Body of pancreas (tissue), 4 donors: ENCODE measurements around the gene SMAGP.

ENCODE experiments used
- POLR2A ChIP-seq, 3 donors: fragments of 450-650 bp; IDR thresholded peaks; one replicate each; pipeline ENCODE4 v1.6.1; 2016; ENCODE audit warnings: antibody characterized with exemption in 3 of 3, mild to moderate bottlenecking in 2 of 3
- TF ChIP-seq, protein P1 (sequence below), 7 experiments: fragments of 450-650 bp in 4 of 7; fragments of 200-600 bp in 3 of 7; sonication (generic) in 3 of 7; IDR thresholded peaks; one replicate each; pipeline ENCODE4 v1.5.1; 2016 to 2019; ENCODE audit warnings: antibody characterized with exemption in 7 of 7

- TF ChIP-seq, protein P1, sequence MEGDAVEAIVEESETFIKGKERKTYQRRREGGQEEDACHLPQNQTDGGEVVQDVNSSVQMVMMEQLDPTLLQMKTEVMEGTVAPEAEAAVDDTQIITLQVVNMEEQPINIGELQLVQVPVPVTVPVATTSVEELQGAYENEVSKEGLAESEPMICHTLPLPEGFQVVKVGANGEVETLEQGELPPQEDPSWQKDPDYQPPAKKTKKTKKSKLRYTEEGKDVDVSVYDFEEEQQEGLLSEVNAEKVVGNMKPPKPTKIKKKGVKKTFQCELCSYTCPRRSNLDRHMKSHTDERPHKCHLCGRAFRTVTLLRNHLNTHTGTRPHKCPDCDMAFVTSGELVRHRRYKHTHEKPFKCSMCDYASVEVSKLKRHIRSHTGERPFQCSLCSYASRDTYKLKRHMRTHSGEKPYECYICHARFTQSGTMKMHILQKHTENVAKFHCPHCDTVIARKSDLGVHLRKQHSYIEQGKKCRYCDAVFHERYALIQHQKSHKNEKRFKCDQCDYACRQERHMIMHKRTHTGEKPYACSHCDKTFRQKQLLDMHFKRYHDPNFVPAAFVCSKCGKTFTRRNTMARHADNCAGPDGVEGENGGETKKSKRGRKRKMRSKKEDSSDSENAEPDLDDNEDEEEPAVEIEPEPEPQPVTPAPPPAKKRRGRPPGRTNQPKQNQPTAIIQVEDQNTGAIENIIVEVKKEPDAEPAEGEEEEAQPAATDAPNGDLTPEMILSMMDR (IDR thresholded peaks at IDR 0.05): peak in 4 of 7 experiments; percentile 15 to 45 (median 22)
- peak in 2 of 3 donors; percentile 22 to 30 for TF ChIP-seq POLR2A (IDR thresholded peaks at IDR 0.05)
Observed at GRCh38 chr12:51217133-51217967, 52.9 kb downstream of the SMAGP start.
